Measurements from ENCODE around the gene PPP6R1. TPM values are rescaled to one million over a fixed set of nuclear protein-coding genes. Genes with fewer than 3 reads are reported as not detected.

Gene PPP6R1
- total RNA-seq, 2 donors from 2014 or later, result 74.8 to 79.9 TPM

GRCh38 chr19:55262359-55262758, 3.5 kb upstream of the PPP6R1 start:
- Histone ChIP-seq H3K9ac (ENCODE audit: extremely low read depth, low read length, poor library complexity, severe bottlenecking) (no peak overlapping the region), H3K27ac (ENCODE audit: low read depth, low read length) (no peak overlapping the region), H3K4me3 (ENCODE audit: low read length) (no peak overlapping the region), H3K4me1 (ENCODE audit: control insufficient read depth, insufficient read depth, low read length) (no peaks in the 10 kb centered on the region), H3K36me3 (ENCODE audit: control insufficient read depth, insufficient read depth, low read length) (peaks cover 3% of the 10 kb centered on the region), H3K27me3 (ENCODE audit: control insufficient read depth, insufficient read depth, low read length, poor library complexity, severe bottlenecking) (no peaks in the 10 kb centered on the region), H3K9me3 (ENCODE audit: control insufficient read depth, low read length) (peaks cover 9% of the 10 kb centered on the region)
- Mint-ChIP-seq H3K36me3 (ENCODE audit: low read depth) (peaks cover 18% of the 10 kb centered on the region), H3K4me1 (peaks cover 6% of the 10 kb centered on the region), H3K9me3 (peaks cover 10% of the 10 kb centered on the region), H3K4me3 (no peak overlapping the region), H3K27me3 (ENCODE audit: insufficient read depth) (no peaks in the 10 kb centered on the region), H3K27ac (no peak overlapping the region)
- WGBS, 2 experiments (ENCODE audit: insufficient coverage in 1 of 2, insufficient read length in 1 of 2), result 90 to 100% methylated on average over 5 to 9 of the region's 9 CpGs
- TF ChIP-seq CTCF (conservative IDR thresholded peaks at IDR 0.05), result no peak
- DNase-seq, result no peak

- DNase-seq, result peak; percentile 69
- H3K27ac ChIP-seq (ENCODE audit: low read depth, low read length), result no peak overlapping the region
- Mint-ChIP-seq H3K27ac (no peak overlapping the region), H3K9me3 (peaks cover 4% of the 10 kb centered on the region), H3K36me3 (ENCODE audit: low read depth) (peaks cover 16% of the 10 kb centered on the region), H3K4me1 (peaks cover 13% of the 10 kb centered on the region), H3K4me3 (no peak overlapping the region), H3K27me3 (ENCODE audit: insufficient read depth) (no peaks in the 10 kb centered on the region)
- H3K36me3 ChIP-seq (ENCODE audit: control insufficient read depth, insufficient read depth, low read length), result peaks cover 2% of the 10 kb centered on the region
- H3K9ac ChIP-seq (ENCODE audit: extremely low read depth, low read length, poor library complexity, severe bottlenecking), result no peak overlapping the region
- H3K9me3 ChIP-seq (ENCODE audit: control insufficient read depth, low read length), result peaks cover 4% of the 10 kb centered on the region
- H3K4me1 ChIP-seq (ENCODE audit: control insufficient read depth, insufficient read depth, low read length), result no peaks in the 10 kb centered on the region
- H3K27me3 ChIP-seq (ENCODE audit: control insufficient read depth, insufficient read depth, low read length, poor library complexity, severe bottlenecking), result no peaks in the 10 kb centered on the region
- WGBS, 2 experiments (ENCODE audit: insufficient coverage in 1 of 2, insufficient read length in 1 of 2), result 95% methylated on average over 13 of the region's 13 CpGs
- no peak overlapping the region for H3K4me3 ChIP-seq (ENCODE audit: low read length)
- TF ChIP-seq CTCF (conservative IDR thresholded peaks at IDR 0.05), result no peak
These were observed 2.9 kb upstream of the PPP6R1 start for GRCh38 chr19:55261671-55262126.

GRCh38 chr19:55259540-55260210, 858 bp upstream of the PPP6R1 start:
- Mint-ChIP-seq H3K27me3 (ENCODE audit: insufficient read depth) (no peaks in the 10 kb centered on the region), H3K27ac (peak overlapping the region; percentile 97), H3K4me3 (peak overlapping the region; percentile 98), H3K4me1 (peaks cover 25% of the 10 kb centered on the region), H3K36me3 (ENCODE audit: low read depth) (peaks cover 12% of the 10 kb centered on the region), H3K9me3 (no peaks in the 10 kb centered on the region)
- no peaks in the 10 kb centered on the region for H3K27me3 ChIP-seq (ENCODE audit: control insufficient read depth, insufficient read depth, low read length, poor library complexity, severe bottlenecking)
- peak overlapping the region; percentile 90 for H3K4me3 ChIP-seq (ENCODE audit: low read length)
- peak overlapping the region; percentile 84 for H3K9ac ChIP-seq (ENCODE audit: extremely low read depth, low read length, poor library complexity, severe bottlenecking)
- H3K36me3 ChIP-seq (ENCODE audit: control insufficient read depth, insufficient read depth, low read length), result peaks cover 4% of the 10 kb centered on the region
- DNase-seq, result peak; percentile 67
- peaks cover 11% of the 10 kb centered on the region for H3K4me1 ChIP-seq (ENCODE audit: control insufficient read depth, insufficient read depth, low read length)
- no peaks in the 10 kb centered on the region for H3K9me3 ChIP-seq (ENCODE audit: control insufficient read depth, low read length)
- TF ChIP-seq CTCF (conservative IDR thresholded peaks at IDR 0.05), result no peak
- peak overlapping the region; percentile 89 for H3K27ac ChIP-seq (ENCODE audit: low read depth, low read length)
- 49 to 55% methylated on average over 26 to 29 of the region's 29 CpGs for WGBS, 2 experiments (ENCODE audit: insufficient coverage in 1 of 2, insufficient read length in 1 of 2)
